HG02798 (cell line): ENCODE data around the gene VWA2.

ENCODE experiments used
- ATAC-seq: cut with Tn5 transposase; IDR thresholded peaks from one replicate; pipeline ENCODE4 v1.9.1; 2021; ENCODE audit warnings: mild to moderate bottlenecking; ENCODE audit not compliant: unreplicated experiment, poor library complexity

Gene VWA2

DNA sequence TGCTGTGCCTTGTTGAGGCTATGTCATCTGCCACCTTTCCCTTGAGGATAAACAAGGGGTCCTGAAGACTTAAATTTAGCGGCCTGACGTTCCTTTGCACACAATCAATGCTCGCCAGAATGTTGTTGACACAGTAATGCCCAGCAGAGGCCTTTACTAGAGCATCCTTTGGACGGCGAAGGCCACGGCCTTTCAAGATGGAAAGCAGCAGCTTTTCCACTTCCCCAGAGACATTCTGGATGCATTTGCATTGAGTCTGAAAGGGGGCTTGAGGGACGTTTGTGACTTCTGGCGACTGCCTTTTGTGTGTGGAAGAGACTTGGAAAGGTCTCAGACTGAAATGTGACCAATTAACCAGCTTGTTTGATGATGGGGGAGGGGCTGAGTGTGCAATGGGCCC, 52.5 kb downstream of the VWA2 start:
- no peak for ATAC-seq

DNA sequence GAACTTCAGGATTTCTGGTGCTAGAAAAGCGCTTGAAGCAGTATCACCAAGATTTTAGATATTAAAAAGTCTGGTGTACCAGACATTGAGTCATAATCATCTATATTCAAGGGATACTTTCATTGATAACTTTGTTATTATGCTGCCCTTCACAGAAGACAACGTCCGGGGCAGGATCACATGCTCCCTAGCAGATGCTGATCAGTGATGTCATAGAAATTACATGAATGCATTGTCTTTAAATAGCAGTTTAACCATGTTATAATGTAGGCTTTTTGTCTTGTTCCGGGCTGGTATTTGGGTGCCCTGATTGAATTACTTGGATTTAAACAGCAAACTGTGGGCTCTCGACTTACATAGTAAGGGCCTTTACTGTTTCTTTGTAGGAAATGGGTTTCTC, 54.0 kb downstream of the VWA2 start:
- ATAC-seq: no peak

DNA sequence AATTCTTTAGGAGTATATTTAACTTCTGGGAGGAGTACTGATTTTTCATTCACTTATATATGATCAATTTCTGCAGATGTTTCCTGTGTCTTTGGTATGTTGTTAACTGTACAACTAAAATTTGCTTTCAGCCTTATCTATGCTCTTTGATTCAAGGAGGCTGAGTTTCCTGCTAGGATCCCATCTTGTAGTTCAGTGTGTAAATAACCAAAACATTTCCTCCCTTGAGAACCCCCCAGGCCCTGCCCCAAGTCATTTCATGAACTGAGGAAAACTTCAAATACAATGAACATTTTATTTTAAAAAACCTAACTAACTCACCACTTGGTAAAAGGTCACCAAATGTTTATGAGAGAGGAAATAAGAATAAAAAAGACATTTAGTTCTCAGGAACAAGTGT, 55.5 kb downstream of the VWA2 start:
- no peak for ATAC-seq

DNA sequence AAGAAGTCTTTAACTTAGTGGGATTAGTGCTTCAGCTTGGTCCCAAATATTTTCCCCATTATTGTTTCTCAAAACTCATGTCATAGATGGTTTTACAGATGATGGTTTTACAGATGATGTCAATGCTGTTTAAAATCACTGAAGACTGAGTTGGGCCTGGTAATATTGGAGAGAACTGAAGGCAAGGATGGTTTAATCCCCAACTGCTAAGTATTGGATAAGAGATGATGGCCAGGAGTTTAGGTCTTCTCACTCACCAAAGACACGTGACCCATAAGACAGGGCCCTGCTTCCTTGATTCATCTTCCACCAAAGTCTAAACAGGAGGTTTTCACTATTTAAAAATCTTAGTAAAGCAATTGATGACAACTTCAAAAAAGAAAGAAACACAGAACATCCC, 56.3 kb downstream of the VWA2 start:
- no peak for ATAC-seq

DNA sequence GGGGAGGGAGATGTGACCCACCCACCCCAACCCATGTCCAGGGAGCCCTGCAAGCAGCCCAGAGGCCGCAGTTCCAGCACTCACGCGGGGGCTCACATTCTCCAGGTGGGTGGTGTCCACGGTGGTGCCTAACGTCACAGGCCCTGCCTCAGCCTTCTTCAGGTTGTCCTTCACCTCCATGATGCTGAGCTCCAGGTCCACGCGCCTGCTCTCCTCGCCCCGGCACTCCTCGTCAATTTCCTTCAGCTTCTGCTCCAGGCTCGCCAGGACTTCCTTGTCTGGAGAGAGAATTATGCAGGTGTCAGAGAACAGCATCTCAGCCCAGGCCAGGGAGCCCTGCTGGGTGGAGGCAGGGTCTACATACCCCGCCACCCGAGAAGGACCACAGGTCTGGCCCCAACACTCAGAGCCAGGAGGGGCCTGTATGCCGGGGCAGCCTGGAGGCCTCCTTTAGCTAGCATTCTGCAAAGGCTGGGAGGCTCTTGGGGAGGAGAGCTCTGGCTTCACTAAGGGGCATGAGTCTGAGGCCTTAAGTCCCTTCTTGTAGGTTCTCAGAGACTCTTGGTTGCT, 58.2 kb downstream of the VWA2 start:
- ATAC-seq: no peak

DNA sequence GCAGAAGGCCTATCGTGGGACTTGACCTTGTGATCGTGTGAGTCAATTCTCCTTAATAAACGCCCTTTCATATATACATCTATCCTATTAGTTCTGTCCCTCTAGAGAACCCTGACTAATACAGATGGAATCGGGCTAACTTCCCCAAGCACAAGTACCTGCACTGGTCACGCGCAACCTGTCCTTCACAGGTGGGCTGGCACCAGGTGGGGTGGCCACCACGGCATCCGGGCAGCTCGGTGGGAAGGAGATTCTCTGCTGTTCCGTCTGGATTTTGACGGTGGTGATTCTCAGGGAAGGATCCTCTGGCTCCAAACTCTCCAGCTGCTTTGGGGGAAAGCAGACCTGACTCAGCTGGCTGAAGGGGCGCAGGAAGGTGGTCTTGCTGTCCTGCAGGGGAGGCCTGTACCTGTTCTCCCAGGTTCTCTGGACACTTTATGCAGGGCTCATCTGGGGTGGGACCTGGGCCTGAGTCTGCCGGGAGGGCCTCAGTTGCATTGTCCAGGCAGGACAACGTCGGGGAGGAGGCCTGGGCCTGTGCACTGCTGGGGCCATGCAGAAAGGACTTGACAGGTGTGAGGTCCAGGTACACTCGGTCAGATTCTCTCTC, 61.1 kb downstream of the VWA2 start:
- ATAC-seq: no peak

DNA sequence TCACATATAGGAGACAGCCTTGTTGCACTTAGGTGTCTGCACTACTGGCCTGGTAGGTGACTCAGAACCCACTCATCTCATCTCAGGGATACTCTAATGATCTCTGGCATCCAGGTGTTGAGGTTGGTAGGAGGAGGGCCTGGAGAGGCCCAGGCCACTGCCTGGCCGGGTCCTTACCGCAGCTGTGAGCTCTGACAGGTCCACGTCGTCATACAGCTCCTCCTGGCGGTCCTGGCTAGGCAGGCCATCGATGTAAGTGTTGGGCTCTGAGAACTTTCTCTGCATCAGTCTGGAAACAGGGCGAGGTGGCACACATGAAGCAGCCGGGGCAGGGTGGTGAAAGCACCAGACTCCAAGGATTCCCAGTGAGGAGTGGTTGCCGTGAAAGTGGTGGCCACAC, 62.1 kb downstream of the VWA2 start:
- ATAC-seq: no peak

DNA sequence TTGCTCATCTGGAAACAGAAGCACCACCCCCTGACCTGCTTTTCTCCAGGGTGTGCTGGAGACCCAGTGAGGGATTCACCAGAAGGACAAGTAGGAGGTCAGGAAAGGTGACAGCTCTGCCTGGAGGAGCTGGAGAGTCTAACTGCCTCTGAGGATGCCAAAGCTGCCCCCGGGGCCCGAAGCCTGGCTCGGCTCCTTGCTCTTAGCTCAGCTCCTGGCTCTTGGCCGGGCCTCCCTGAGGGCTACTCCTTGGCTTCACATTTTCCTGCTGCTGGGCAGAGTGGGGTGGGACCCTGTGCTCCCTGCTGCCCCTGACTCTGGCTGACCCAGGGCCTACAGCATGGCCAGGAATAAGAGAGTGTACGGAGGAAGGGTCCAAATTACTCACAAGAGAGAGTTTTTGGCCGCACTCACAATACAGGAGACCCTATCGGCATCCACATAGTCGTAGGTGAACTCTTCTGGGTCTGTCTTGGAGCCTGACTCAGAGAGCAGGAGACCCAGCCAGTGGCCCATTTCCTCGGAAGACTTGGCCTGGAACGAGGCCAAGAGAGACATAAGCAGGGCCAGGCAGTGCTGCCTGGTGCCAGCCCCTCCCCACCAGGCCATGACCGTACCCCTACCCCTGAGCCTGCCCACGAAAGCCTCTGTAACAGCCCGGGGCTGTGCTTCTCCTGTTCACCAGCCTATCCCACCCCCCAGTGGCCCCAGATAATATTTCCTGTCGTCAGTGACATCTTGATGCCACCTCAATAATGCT, 63.1 kb downstream of the VWA2 start:
- ATAC-seq: no peak

DNA sequence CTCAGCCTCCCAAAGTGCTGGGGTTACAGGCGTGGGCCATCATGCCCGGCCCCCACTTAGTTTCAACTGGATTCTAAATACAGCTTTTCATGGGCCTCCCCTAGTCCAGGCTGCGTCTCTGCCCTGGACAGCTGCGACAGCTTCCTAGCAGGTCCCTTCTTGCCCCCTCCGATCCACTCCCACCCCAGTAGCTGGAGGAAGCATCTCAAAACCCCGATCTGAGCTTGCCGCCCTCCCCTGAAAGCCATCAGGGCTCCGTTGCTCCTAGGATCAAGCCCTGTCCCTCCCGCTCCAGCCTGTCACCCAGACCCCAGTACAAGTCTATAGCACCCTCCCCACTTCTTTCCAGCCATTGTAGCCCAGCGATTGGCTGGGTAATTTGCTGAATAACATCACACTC, 64.5 kb downstream of the VWA2 start:
- ATAC-seq: peak; percentile 6

DNA sequence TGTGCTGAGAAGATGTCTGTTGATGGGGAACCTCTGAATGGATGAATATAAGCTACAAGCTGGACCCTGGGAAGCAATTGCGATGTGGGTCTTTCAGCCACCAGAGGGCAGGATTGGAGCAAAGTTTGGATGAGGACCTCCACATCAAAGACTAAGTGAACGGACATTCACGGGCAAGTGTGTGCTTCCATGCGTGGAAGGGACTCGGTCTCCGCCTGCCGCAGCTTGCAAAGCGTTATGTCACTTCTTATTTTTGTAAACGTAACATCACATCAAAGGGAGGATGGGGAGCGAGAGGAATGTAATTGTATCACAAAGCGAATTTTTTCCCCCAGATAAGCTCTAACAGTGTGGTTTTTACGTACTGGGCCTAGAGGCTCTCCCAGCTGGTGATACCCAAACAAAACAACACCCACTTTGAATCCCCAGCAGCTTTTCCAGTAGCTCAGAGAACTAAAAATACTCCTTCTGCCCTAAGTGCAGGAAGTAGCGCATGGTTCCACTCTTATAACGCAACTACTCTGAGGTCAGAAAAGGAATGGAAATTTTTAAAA, 65.0 kb downstream of the VWA2 start:
- peak; percentile 79 for ATAC-seq

DNA sequence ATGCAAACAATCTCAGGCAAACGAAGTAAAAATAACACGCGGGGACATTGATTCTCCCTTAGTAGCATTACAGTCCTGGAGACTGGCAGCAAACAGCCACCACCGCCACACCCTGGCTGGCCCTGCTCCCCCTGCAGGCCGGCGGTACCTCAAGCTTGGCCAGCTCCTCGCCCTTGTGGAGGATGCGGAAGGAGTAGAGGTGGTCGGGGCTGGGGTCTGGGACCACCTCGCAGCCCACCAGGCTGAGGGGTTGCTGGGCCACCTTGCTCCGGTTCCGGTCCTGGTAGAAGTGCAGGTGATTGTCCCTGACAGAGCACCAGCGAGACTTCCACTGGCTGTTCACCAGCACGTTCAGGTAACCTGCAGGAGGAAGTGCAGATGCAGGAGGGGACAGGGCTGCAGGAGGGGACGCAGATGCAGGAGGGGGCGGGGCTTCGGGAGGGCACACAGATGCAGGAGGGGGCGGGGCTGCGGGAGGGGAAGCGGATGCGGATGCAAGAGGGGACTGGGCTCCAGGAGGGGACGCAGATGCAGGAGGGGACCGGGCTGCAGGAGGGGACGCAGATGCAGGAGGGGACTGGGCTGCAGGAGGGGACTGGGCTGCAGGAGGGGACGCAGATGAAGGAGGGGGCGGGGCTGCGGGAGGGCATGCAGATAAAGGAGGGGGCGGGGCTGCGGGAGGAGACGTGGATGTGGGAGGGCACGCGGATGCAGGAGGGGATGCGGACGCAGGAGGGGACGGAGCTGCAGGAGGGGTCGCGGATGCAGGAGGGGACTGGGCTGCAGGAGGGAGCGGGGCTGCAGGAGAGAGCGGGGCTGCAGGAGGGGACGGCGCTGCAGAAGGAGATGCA, 65.7 kb downstream of the VWA2 start:
- peak; percentile 55 for ATAC-seq

DNA sequence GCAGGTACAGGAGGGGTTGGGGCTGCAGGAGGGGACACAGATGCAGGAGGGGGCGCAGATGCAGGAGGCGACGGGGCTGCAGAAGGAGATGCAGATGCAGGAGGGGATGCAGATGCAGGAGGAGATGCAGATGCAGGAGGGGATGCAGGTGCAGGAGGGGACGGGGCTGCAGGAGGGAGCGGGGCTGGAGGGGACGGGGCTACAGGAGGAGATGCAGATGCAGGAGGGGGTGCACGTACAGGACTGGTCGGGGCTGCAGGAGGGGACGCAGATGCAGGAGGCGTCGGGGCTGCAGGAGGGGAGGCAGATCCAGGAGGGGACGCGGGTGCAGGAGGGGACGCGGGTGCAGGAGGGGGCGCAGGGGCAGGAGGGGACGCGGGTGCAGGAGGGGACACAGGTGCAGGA, 66.5 kb downstream of the VWA2 start:
- no peak for ATAC-seq

DNA sequence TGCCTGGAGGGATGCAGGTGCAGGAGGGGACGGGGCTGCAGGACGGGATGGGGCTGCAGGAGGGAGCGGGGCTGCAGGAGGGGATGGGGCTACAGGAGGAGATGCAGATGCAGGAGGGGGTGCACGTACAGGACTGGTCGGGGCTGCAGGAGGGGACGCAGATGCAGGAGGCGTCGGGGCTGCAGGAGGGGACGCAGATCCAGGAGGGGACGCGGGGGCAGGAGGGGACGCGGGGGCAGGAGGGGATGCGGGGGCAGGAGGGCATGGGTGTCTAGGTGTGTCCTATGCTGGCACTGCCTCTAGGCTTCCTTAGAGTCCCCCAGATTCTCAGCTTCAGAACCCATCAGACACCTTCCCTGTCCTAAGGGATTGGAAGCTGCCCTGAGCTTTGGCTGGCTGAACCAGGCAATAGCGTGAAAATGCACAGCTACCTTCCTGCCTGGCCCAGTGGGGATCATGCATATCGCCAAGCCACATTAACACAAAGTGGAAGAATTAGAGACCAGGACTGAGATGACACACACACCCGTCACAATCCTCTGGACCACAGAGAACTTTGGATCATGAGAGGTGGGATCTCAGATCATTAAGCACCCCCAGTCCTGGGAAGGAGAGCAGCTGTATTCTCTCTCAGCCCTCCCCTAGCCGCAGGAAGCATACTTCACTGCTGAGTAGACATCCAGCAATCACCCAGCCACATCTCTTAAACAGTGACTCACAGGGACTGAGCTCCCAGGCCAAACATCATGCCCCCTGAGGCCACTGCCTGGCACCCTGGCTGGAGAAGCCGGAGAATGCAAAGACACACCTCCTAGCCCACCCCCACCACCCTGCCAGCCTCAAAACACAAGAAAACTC, 67.3 kb downstream of the VWA2 start:
- ATAC-seq: no peak

DNA sequence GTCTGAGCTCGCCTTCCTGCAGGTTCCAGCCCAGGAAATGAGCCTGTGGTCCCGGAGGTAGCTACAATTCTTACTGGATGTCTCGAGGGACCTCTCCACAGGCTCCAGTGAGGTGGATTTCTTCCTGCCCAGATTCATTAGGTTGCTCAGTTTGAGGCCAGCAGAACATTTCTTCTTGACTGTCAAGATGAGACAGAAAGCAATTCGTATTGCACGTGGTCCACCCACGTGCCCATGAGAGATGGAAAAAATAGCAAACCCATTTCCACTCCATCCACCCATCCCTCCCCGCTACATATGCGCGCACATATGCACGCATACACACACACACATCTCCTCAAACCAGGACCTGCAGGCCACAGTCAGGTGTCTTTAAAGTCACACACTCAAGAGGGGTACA, 68.7 kb downstream of the VWA2 start:
- ATAC-seq: no peak

DNA sequence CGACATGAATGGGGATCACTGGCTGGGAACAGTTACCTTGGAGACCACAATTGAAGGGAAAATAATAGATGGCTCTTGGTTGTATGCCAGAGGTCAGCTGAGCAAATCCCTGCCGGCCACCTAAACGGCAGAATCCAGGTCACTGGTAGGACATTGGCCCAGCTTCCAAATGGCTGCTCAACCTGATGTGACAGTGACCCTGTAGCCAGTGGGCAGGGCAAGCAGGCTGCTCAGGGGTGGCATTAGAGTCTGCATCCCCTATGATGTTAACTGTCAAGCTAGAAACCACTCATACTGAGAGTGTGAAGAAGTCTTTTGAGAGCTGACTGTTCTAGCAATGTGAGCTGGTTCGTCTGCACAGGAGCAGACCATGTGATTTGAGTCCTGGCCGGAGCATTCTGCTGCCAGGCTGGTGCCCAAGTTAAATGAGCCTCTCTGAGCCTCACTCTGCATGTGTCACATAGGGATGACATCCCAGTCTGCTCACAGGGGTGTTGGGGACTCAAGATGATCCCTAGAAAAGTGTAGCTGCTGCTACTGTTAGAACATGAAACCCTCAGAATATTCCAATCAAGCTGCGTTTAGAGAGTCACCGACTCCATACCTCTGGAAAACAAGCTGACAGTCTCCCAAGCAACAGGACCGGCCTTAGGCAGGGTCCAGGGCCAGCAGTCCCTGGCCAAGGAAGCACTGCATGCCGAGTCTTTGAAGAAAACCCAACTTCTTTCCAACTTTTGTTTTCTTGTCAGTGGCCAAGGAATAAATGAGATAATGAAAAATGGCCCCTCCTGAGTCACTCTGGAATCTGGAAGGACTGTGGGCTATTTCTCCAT, 69.7 kb downstream of the VWA2 start:
- peak; percentile 28 for ATAC-seq

DNA sequence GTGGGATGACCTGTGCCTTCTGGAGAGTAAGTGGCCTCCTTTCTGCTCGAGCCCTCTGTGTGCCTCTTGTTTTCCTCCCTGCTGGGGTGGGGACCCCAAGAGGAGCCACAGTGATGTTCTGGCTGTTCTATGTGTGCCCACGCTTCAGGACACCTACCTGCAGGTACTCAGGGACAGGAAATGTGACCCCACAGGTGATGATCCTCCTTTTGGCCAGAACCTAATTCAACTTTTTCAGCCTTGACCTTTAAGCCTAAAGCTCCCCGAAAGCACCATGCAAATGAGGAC, 70.3 kb downstream of the VWA2 start:
- ATAC-seq: no peak

DNA sequence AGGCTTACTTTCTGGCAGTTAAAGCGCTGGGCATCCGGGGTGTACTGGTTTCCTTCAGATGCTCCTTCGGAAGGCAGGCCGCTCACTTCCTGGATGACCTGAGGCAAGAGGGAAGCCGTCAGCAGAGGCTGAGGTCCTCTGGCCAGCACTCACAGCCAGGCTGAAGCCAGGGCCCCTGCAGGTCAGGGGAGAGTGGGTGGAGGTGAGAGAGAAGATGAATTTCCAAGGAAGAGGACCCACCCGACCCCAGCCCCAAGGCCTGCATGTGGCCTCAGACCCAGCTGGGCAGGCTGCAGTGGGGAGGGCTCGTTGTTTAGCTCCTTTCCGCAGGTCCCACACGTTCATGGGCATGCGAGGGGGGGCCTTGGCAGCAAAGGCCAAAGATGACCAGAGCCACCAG, 71.3 kb downstream of the VWA2 start:
- no peak for ATAC-seq

DNA sequence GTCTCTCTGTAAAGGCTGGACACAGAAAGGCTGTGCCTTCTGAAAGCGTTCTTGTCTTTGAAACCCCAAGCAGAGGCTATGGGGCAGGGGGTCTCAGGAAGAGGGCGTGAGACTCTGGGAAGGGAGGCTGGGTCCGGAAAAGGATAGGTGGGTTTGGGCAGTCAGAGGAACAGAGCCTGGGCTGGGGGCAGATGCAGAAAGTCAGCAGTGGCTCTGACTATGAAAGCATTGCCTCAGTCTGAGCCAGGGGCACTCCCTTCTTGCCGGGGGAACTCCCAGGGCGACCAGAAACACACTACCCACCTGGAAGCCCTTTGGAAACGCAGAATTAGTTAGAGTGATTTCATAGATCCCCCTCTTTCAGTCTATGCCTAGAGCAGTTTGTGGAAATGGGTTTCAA, 72.0 kb downstream of the VWA2 start:
- no peak for ATAC-seq

DNA sequence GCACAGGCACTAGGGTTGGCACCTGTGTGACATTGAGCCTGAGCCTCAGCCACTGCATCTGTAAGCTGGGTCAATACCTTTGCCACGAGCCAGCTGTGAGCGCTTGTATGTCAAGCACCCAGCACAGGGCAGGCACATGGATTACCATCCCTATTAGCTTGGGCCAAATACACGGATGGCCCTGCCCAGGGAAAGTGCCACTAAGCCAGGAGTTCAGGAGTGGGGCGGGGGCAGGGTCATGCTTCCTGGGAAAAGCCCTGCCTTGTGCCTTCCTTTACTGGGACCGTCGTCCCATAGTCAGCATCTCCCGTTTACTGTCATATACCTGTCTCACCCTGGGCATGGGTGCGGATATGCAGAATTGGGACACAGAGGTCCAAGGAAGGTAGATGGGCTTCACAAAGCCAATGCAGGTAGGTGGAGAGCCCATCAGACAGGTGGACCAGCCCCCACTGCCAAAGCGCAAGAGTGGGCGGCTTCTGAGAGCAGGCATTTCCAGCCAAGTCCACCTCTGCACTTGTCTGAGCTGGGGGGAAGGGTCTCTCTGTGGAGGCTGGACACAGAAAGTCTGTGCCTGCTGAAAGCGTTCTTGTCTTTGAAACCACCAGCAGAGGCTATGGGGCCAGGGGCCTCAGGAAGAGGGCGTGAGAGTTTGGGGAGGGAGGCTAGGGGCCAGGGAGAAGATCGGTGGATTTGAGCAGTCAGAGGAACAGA, 72.6 kb downstream of the VWA2 start:
- ATAC-seq: no peak
